Dermis lymphatic vessel endothelial cell (primary cell): Measurements from ENCODE around the gene ACTL10. TPM values are rescaled to one million over a fixed set of nuclear protein-coding genes. Genes with fewer than 3 reads are reported as not detected.

Experiments used
- total RNA-seq: library from RNA; depleted of rRNA; stranded (reverse); fragments of >200 nt; gene quantifications from 2 replicates; pipeline ENCODE4 v1.2.1, GENCODE V29; 2014

Gene ACTL10
- 0.87 and 0.95 TPM in 2 replicates for total RNA-seq

DNA sequence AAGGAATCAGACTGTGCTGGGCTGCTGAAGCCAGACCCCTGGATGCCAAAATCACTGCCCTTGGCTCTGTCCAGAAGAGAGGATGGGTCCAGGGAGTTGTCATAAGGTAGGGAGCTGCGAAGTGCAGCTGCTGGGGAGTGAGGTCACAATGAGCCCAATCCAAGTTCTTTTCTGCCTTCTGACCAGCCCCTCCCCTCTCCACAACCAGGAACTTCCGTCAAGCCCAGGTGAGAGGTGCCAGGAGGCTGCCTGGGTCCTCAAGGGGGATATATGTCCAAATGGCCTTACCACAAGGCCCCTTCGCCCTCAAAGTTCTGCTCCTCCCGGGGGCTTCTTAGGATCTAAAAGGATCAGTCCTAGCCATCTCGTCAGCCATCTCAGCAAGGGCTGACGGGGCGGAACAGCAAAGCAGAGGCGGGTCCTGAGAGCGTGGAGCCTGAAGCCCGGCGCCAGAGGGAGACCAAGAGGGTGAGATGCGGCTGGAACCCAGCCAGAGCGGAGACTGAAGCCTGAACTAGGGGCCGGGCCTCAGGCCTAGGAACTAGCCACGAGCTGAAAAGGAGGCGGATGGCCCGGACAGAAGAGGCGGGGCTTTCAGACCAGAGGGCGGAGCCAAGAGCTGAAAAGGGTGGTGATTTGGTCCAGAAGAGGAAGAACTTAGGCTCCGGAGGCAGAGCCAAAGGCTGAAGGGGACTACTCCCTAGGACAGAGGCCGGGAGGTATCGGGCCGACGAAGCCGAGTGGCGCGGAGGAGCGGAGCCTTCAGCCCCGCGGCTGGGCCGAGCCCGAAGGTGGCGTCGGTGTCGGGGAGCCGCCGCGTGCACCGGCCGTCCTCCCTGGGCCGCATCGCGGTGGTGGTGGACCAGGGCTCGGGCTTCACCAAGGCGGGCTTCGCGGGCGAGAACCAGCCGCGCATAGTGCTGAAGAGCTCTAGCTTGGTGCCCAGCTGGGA is at the start of gene ACTL10:
TSS of gene ACTL10 (plus strand) at position 651 of the 952 bp plus-strand sequence. CDS start 555 bp downstream, outside the sequence.

DNA sequence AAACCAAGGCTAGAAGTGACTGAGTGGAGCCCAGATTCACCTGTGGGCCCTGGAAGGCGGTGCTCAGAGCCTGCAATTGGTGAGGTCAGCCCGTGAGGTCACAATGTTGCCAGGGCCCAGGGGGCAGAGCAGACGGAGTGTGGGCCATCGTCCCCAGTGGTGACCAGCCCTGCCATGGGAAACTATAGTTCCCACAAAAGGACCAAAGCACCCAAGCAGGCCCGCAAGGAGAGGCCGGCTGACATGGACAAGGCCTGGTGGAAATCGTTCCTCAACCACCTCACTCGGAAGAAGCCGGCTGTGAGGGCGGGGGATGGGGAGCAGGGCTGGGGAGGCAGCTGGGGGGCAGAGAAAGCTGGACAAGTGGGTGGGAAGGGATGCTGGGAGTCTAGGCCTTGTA is 4.6 kb upstream of the ACTL10 start, which contains the start of gene C20orf144:
TSS of gene C20orf144 (plus strand) at position 156 of the 400 bp plus-strand sequence. CDS start at position 175, 19 bp downstream.

DNA sequence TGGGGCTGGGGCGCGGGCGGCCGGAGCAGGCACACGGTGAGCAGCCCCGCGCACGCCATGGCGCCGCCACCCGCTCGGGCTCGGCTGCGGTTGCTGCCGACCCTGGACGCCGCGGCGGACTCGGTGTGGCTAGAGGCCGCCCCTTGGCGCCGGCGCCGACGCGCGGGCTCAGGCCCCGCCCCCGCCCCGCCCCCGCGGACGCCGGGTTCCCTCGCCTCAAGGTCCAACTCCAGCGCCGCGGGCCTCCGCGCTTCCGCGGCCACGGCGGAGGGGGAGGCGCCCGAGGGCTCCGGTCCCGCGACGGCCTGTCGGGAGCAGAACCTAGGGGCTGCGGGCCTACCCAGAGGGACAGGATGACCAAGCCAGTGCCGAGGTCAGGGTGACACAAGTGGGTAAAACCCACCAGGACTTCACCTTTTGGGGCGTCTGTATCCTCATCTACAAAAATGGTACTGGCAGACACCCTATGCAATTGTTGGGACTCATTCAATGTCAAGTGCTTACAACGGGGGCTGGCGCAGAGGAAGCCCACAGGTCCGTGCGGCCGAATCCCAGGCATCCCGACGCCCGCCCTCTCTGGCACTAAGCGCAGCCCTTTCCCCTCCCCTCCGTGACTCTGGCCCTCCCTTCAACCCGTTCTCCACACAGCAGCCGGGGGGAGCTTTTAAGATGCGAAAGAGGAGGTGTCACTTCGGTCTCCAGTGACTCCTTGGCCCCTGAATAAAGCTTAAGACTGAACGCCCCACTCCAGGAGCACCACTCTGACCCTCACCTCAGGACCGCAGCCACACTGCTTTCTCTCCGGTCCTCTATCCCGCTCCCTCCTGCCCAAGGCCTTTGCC is 7.8 kb downstream of the ACTL10 start, which contains the start of gene NECAB3:
TSS of gene NECAB3 (minus strand) at position 135 of the 842 bp plus-strand sequence. CDS start at position 59, 76 bp downstream.

DNA sequence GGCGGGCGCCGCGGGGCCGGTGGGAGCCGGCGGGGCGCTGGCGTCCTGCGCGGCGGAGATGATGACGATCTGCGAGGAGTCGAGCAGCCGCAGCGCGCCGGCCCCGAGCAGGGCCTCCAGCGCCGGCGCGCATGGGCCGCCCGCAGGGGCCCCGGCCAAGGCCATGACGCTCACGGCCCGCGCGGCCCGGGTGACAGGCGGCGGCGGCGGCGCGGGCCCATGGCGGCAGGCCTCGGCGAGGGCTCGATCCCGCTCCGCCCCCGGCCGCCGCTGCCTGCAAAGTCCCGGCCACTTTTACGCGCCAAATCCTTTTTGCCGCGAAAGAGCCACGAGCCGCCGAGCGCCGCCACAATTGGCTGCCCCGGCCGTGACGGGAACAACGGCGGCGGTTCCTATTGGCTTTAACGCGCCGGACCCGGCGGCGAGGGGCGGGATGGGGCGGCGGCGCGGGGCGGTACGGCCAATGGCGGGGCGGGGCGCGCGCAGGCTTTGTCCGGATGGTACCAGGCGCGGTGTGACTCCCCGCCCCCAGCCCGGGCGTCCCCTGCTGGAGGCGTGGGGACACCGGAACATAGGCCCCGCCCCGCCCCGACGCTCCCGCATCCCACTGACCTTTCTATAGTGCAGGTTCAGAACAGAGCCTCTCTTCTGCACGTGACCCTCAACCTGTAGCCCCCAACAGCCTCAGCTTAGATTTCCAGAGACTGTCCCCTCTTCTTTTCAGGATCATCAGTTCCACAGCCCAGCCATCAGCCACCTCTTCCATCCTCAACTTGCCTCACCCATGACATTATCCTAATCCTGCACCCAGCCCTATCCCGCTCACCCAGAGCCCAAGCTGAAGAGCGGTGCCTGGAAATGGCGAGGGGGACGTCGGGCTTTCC is 19.6 kb downstream of the ACTL10 start, which contains the start of gene E2F1:
TSS of gene E2F1 (minus strand) at position 286 of the 884 bp plus-strand sequence. CDS start at position 165, 121 bp downstream.

Other genes with a start within 250 kb of the ACTL10 start
- gene SNTA1, start 223.2 kb upstream of the ACTL10 start, total RNA-seq = 5.8 and 6.6 TPM in 2 replicates
- gene CBFA2T2, start 176.8 kb upstream of the ACTL10 start, total RNA-seq = 4.1 and 4.9 TPM in 2 replicates
- gene C20orf144, start 4.6 kb upstream of the ACTL10 start, total RNA-seq = under 0.01 TPM in 2 replicates
- 5.9 and 8.3 TPM in 2 replicates for gene NECAB3, start 7.5 kb downstream of the ACTL10 start, total RNA-seq
- gene E2F1, start 19.4 kb downstream of the ACTL10 start, total RNA-seq = 1.6 and 2.0 TPM in 2 replicates
- 5.7 and 7.2 TPM in 2 replicates for gene PXMP4, start 53.4 kb downstream of the ACTL10 start, total RNA-seq
- gene ZNF341, start 65.1 kb downstream of the ACTL10 start, total RNA-seq = 0.65 and 0.86 TPM in 2 replicates
- gene CHMP4B, start 144.4 kb downstream of the ACTL10 start, total RNA-seq = 32.7 and 39.9 TPM in 2 replicates